Measurements from ENCODE around the gene PLEKHO2. TPM values are rescaled to one million over a fixed set of nuclear protein-coding genes. Genes with fewer than 3 reads are reported as not detected.
A peak's percentile ranks its signal among the peaks of the same experiment; 100 is the strongest.

Gene PLEKHO2
- total and polyA plus RNA-seq, 7 donors, result 1.9 to 6.7 (median 5.2) TPM

GRCh38 chr15:64903326-64903950 is 61.7 kb downstream of the PLEKHO2 start:
- Histone ChIP-seq H3K27me3 (ENCODE audit: insufficient read depth in 3 of 3, low read length in 2 of 3) (no peaks in the 10 kb centered on the region), H3K4me1 (no peaks in the 10 kb centered on the region), H3K27ac (no peak overlapping the region), H3K9me3 (peaks cover 11% of the 10 kb centered on the region), H3K4me3 (no peak overlapping the region), H3K36me3 (ENCODE audit: insufficient read depth in 1 of 2, low read depth in 1 of 2) (no peaks in the 10 kb centered on the region)
- DNase-seq (no peak), ATAC-seq (no peak)
- no peak for TF ChIP-seq CTCF (IDR thresholded peaks at IDR 0.05)
- WGBS, 3 donors, result 92 to 96% (median 95%) methylated on average over 4 of the region's 4 CpGs
- intact Hi-C loops (cut with DNase I), result no loop called here

- H3K27me3 ChIP-seq (ENCODE audit: insufficient read depth in 3 of 3, low read length in 2 of 3), result peaks cover 0 to 7% (median 0%) of the 10 kb centered on the region in 3 donors
- no peak overlapping the region for H3K27ac ChIP-seq
- no peaks in the 10 kb centered on the region for H3K36me3 ChIP-seq (ENCODE audit: insufficient read depth in 1 of 2, low read depth in 1 of 2)
- no peak overlapping the region for H3K4me3 ChIP-seq
- 95 to 98% (median 97%) methylated on average over 4 of the region's 4 CpGs for WGBS, 3 donors
- H3K4me1 ChIP-seq, result no peaks in the 10 kb centered on the region
- DNase-seq, result no peak
- intact Hi-C loops (cut with DNase I), result no loop called here
- ATAC-seq, result no peak
- peaks cover 11% of the 10 kb centered on the region for H3K9me3 ChIP-seq
- TF ChIP-seq CTCF (IDR thresholded peaks at IDR 0.05), result no peak
Observed at GRCh38 chr15:64904189-64904588, 62.5 kb downstream of the PLEKHO2 start.

- H3K27me3 ChIP-seq (ENCODE audit: insufficient read depth in 3 of 3, low read length in 2 of 3), result peaks cover 0 to 16% (median 0%) of the 10 kb centered on the region in 3 donors
- H3K36me3 ChIP-seq (ENCODE audit: insufficient read depth in 1 of 2, low read depth in 1 of 2), result no peaks in the 10 kb centered on the region
- intact Hi-C loops (cut with DNase I), result loop anchor here (1.0 to 5.0 kb wide), 2 partner anchors 173 to 174 kb away; no protein-coding TSS in a partner anchor
- peak overlapping the region; percentile 45 for H3K4me3 ChIP-seq
- no peak overlapping the region for H3K27ac ChIP-seq
- DNase-seq (peak; percentile 81 to 86), ATAC-seq (peak; percentile 69 to 93 (median 88))
- H3K4me1 ChIP-seq, result no peaks in the 10 kb centered on the region
- WGBS, 3 donors, result 14 to 18% (median 17%) methylated on average over 29 of the region's 30 CpGs
- TF ChIP-seq CTCF (IDR thresholded peaks at IDR 0.05), result peak; percentile 70
- peaks cover 11% of the 10 kb centered on the region for H3K9me3 ChIP-seq
Observed at GRCh38 chr15:64905119-64905831, 63.6 kb downstream of the PLEKHO2 start.

GRCh38 chr15:64905941-64906340 is 64.2 kb downstream of the PLEKHO2 start:
- H3K4me3 ChIP-seq, result no peak overlapping the region
- ATAC-seq, result no peak

More at GRCh38 chr15:64905941-64906340, 64.2 kb downstream of the PLEKHO2 start:
- Histone ChIP-seq H3K4me1 (no peaks in the 10 kb centered on the region), H3K9me3 (peaks cover 7% of the 10 kb centered on the region), H3K36me3 (ENCODE audit: insufficient read depth in 1 of 2, low read depth in 1 of 2) (no peaks in the 10 kb centered on the region), H3K27me3 (ENCODE audit: insufficient read depth in 3 of 3, low read length in 2 of 3) (peaks cover 0 to 16% (median 0%) of the 10 kb centered on the region in 3 donors), H3K27ac (no peak overlapping the region)
- 77 to 85% (median 83%) methylated on average over 9 of the region's 9 CpGs for WGBS, 3 donors
- intact Hi-C loops (cut with DNase I), result loop anchor here (1.0 to 5.0 kb wide), 2 partner anchors 174 to 175 kb away; no protein-coding TSS in a partner anchor
- DNase-seq, result no peak
- TF ChIP-seq CTCF (IDR thresholded peaks at IDR 0.05), result no peak
